GM12874 (cell line): ENCODE data around the gene SOX13.

ENCODE experiments used
- CTCF ChIP-seq: IDR thresholded peaks from 2 replicates; pipeline ENCODE4 v1.5.1; 2011; ENCODE audit warnings: low read depth, mild to moderate bottlenecking, control low read depth, low read length, moderate library complexity; ENCODE audit not compliant: insufficient read depth

The SOX13 gene

DNA sequence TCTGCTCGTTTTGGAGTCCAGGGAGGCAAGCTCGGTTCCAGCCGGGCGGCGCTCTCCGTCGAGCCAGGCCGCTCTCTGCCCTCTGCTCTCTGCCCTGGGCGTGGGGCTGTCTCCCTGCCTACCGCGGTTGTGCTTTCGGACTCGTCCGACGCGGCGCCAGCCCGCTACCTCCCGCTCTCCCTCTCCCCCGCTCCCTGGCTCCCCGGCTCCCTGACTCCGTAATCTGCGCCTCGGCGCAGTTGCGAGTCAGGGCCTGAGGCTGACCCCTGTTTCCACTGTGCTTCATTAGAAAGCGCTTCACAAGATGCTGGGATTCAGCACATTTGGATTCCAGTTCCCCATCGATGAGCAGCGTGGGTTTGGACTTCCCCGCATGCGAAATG lies 2.2 kb downstream of the SOX13 start:
- TF ChIP-seq CTCF = no peak

DNA sequence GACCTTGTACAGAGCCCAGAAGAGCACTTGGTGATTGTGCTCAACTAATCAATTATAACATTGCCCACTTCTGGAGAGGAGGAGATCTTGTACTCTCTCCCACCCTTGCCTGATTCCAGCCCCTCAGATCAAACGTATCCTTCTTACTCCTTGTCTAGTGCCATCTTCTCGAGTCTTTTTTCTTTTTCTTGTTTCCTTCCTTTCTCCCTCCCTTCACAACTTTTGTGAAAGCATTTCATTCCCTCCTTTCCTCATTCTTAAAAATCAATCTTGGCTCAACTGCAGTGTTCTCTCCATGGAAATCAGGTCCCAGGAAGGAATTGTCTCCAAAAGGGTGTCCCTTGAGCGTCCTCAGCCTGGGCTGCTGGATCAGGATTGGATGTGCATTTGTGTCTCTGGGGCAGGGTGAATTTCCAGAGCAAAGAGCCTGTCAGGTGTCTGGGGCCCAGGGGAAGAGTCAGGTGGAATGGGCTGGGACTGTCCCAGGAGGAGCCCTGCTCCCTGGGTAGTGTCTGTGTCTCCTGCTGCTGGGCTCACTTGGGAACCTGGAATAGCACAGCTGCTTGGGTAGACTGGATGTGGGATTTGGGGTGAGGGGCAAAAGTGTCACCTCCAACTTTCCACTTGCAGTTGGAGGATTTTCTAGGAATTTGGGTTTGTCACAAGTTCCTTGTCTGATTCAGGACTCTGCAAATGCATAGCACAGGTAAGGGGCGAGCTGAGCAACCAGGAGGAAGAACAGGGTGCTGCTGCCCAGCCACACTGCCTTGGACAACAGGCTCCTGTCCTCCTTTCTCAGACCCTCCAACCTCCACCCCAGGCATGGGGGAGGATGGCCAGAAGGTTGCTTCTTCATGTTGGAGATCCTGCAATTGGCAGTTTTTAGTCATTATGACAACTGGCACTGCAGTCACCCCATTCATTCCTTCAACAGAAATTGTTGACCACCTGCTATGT lies 3.3 kb downstream of the SOX13 start:
- no peak for TF ChIP-seq CTCF

GRCh38 chr1:204076891-204077290 lies 4.0 kb downstream of the SOX13 start:
- no peak for TF ChIP-seq CTCF

GRCh38 chr1:204077979-204078696 lies 5.2 kb downstream of the SOX13 start:
- TF ChIP-seq CTCF = no peak

DNA sequence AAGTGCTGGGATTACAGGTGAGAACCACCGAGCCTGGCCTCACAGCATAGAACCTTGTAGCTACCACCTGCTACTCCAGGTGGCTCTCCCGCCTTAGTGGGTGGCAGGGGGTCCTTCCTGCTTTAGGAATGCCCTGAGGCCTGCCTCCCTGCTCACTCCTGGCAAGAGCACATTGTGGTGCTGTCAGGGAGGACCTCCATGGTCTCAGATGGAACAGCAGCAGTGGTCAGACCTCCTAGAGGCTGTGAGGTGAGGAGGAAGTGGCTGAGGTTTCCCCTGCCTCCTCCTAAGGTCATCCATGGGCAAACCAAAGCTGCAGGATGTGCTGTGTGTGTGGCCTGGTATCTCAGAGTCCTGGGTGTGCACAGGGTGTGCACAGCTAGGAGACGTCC lies 6.7 kb downstream of the SOX13 start:
- no peak for TF ChIP-seq CTCF

DNA sequence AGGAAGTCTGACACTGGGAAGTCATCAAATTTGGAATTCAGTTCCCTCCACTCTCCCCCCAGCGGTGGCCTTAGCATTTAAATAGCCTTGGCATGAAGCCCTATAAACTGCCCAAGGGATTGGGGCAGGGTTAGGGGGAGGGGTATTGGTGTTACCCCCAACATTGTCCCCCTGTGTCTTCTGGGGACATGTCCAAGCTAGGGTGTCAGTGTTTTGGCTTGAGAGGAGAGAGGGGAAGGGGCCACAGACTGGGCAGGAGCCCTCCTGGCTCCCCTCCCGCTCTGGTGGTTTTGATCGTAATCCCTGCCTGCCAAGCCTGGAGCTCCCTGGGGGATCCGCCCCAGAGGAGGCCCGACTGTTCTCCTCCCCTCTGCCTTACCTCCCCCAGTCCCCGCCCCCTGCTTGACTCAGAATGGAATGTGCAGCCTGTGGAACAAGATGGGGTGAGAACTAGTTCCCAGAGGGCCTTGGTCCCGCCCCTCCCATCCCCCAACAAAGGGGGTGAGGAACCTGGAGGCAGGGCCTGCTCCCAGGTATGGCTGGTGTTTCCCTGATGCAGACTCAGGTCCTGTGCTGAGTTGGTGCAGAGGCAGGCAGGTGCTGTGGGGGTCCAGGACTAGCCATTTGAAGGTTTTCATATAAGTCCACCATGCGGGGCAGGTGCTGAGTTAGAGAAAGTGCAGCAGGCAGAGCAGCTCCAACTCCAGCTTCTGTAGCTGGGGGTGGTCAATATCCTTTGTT lies 7.4 kb downstream of the SOX13 start:
- TF ChIP-seq CTCF = no peak

- no peak for TF ChIP-seq CTCF
These were observed 8.4 kb downstream of the SOX13 start for GRCh38 chr1:204081164-204081790.
